B cell (primary cell): ENCODE measurements around the gene DNAJC10. TPM values are rescaled to one million over a fixed set of nuclear protein-coding genes. Genes with fewer than 3 reads are reported as not detected.
A peak's percentile ranks its signal among the peaks of the same experiment; 100 is the strongest.

Source experiments
- ATAC-seq: fragments of 200-7000 bp; cut with Tn5 transposase; one replicate; pipeline ENCODE4 v1.10.0; 2021; ENCODE audit warnings: low read depth, mild to moderate bottlenecking, moderate number of reproducible peaks, moderate library complexity
- CTCF ChIA-PET: fragments of 350-600 bp; sonication (Branson Sonifier 250); formaldehyde crosslinking; loops from one replicate; lab custom pipeline; 2021; ENCODE audit warnings: antibody characterized with exemption, inconsistent platforms; lab: Charles Lee
- POLR2A ChIA-PET: fragments of 350-600 bp; sonication (Branson Sonifier 250); formaldehyde crosslinking; loops from one replicate; lab custom pipeline; 2021; ENCODE audit warnings: antibody characterized with exemption; lab: Charles Lee
- DNase-seq: peaks from one replicate; pipeline ENCODE4 v3.0.0; 2013
- H2AFZ ChIP-seq: 2 replicates; pipeline ENCODE4 v1.6.1; 2012; ENCODE audit warnings: mild to moderate bottlenecking, low read depth, low read length; ENCODE audit not compliant: insufficient read depth, poor library complexity, severe bottlenecking
- H3K27ac ChIP-seq, 2 donors: 1 replicate in 1 of 2; 2 replicates in 1 of 2; pipeline ENCODE4 v1.5.1; 2012 to 2013; ENCODE audit warnings: low read length in 2 of 2, mild to moderate bottlenecking in 2 of 2, moderate library complexity in 1 of 2
- H3K27me3 ChIP-seq, 4 experiments: fragments of 200-600 bp in 1 of 4; sonication (generic) in 1 of 4; replicated peaks in 1 of 4; 1 replicate in 2 of 4; 2 replicates in 2 of 4; pipeline versions ENCODE4 v1.6.1 to v1.7.0; 2013 to 2016; ENCODE audit warnings: low read length in 3 of 4, mild to moderate bottlenecking in 2 of 4, mixed read lengths in 1 of 4, moderate library complexity in 1 of 4; ENCODE audit not compliant: insufficient read depth in 4 of 4, control insufficient read depth in 3 of 4; ENCODE audit errors: control extremely low read depth in 1 of 4
- H3K36me3 ChIP-seq, 2 experiments: replicated peaks in 1 of 2; 1 replicate in 1 of 2; 2 replicates in 1 of 2; pipeline versions ENCODE4 v1.6.1 to v1.7.1; 2013; ENCODE audit warnings: low read length in 1 of 2; ENCODE audit not compliant: insufficient read depth in 2 of 2, control insufficient read depth in 1 of 2; ENCODE audit errors: control extremely low read depth in 1 of 2, extremely low read depth in 1 of 2
- H3K4me1 ChIP-seq, 2 donors: fragments of 200-600 bp in 1 of 2; sonication (generic) in 1 of 2; 1 replicate in 1 of 2; 2 replicates in 1 of 2; pipeline versions ENCODE4 v1.5.1 to v1.6.1; 2013 to 2017; ENCODE audit warnings: low read length in 2 of 2; ENCODE audit not compliant: control insufficient read depth in 2 of 2, insufficient read depth in 2 of 2
- H3K4me2 ChIP-seq: replicated peaks from 2 replicates; pipeline ENCODE3; 2012; ENCODE audit warnings: mild to moderate bottlenecking, low read depth, low read length; ENCODE audit not compliant: poor library complexity, severe bottlenecking
- H3K4me3 ChIP-seq, 5 experiments: fragments of 200-600 bp in 1 of 5; sonication (generic) in 1 of 5; 1 replicate in 3 of 5; 2 replicates in 2 of 5; pipeline versions ENCODE4 v1.5.1 to v1.7.0; 2011 to 2016; ENCODE audit warnings: low read length in 4 of 5, mild to moderate bottlenecking in 4 of 5, low read depth in 2 of 5, control low read depth in 1 of 5, moderate library complexity in 1 of 5; ENCODE audit not compliant: insufficient read depth in 1 of 5; ENCODE audit errors: control extremely low read depth in 1 of 5, extremely low read depth in 1 of 5
- H3K79me2 ChIP-seq: fragments of 200-600 bp; sonication (generic); one replicate; pipeline ENCODE4 v1.6.0; 2016; ENCODE audit warnings: low read length; ENCODE audit not compliant: control insufficient read depth, insufficient read depth
- H3K9ac ChIP-seq: fragments of 200-600 bp; sonication (generic); 2 replicates; pipeline ENCODE4 v1.6.1; 2017; ENCODE audit warnings: mild to moderate bottlenecking, low read length, moderate library complexity
- H3K9me3 ChIP-seq, 3 donors: one replicate each; pipeline versions ENCODE4 v1.6.1 to v1.7.1; 2013; ENCODE audit warnings: low read length in 2 of 3; ENCODE audit not compliant: control insufficient read depth in 2 of 3, insufficient read depth in 1 of 3; ENCODE audit errors: control extremely low read depth in 1 of 3
- H4K20me1 ChIP-seq: 2 replicates; pipeline ENCODE4 v1.6.0; 2012; ENCODE audit warnings: mild to moderate bottlenecking, low read length; ENCODE audit not compliant: insufficient read depth, control insufficient read depth, poor library complexity, severe bottlenecking
- H3K27ac Mint-ChIP-seq: one replicate; pipeline ENCODE4 v1.8.0; 2021; ENCODE audit warnings: mixed read lengths
- H3K27me3 Mint-ChIP-seq: one replicate; pipeline ENCODE4 v1.8.0; 2021; ENCODE audit warnings: mixed read lengths
- H3K4me1 Mint-ChIP-seq: one replicate; pipeline ENCODE4 v1.8.0; 2021; ENCODE audit warnings: mixed read lengths
- H3K4me3 Mint-ChIP-seq: one replicate; pipeline ENCODE4 v1.8.0; 2021; ENCODE audit warnings: mixed read lengths
- H3K9me3 Mint-ChIP-seq: one replicate; pipeline ENCODE4 v1.8.0; 2022; ENCODE audit warnings: mixed read lengths; ENCODE audit not compliant: insufficient read depth
- EZH2 ChIP-seq: IDR thresholded peaks from 2 replicates; pipeline ENCODE4 v1.6.1; 2012; ENCODE audit warnings: borderline replicate concordance, low read depth, mild to moderate bottlenecking, moderate library complexity, low read length; ENCODE audit not compliant: insufficient read depth, poor library complexity, severe bottlenecking
- WGBS: methylation state at CpG from one replicate; pipeline ENCODE4 v1.1.5; 2013; ENCODE audit warnings: missing lambda C conversion rate; ENCODE audit not compliant: insufficient coverage; 5-methylcytosine and 5-hydroxymethylcytosine counted together
- intact Hi-C: fragments of 100-400 bp; cut with micrococcal nuclease; formaldehyde crosslinking; loops from one replicate; pipeline ENCODE4 v1.10.0; 2022
- polyA plus RNA-seq: library from polyadenylated mRNA; depleted of rRNA; stranded (reverse); fragments of >200 nt; gene quantifications from 2 replicates; pipeline ENCODE4 v1.2.3, GENCODE V29; 2012
- total RNA-seq, 2 donors: library from RNA; stranded (reverse); fragments of 120-200 nt in 1 of 2; gene quantifications; 1 replicate in 1 of 2; 2 replicates in 1 of 2; pipeline versions ENCODE4 v1.2.3 to v1.2.4, GENCODE V29; 2013 to 2022
- TF ChIP-seq, protein P1 (sequence below): fragments of 200-600 bp; IDR thresholded peaks from one replicate; pipeline ENCODE4 v1.8.0; 2022; ENCODE audit warnings: antibody characterized with exemption, mild to moderate bottlenecking

Gene DNAJC10
- total and polyA plus RNA-seq, 2 donors (not counting 1 experiment from before 2014, with no cell fraction given): 41.3 to 115 TPM

GRCh38 chr2:182784058-182784706 is 68.1 kb downstream of the DNAJC10 start:
- intact Hi-C loops: loop anchor here (10.0 kb wide), 1 partner anchor 201 kb away; no protein-coding TSS in a partner anchor
- CTCF ChIA-PET: interaction anchor here (0.9 kb wide), 1 partner anchor 11 kb away, joined by 4 read pairs; no protein-coding TSS in a partner anchor

GRCh38 chr2:182784777-182785176 is 68.7 kb downstream of the DNAJC10 start:
- TF ChIP-seq, protein P1, sequence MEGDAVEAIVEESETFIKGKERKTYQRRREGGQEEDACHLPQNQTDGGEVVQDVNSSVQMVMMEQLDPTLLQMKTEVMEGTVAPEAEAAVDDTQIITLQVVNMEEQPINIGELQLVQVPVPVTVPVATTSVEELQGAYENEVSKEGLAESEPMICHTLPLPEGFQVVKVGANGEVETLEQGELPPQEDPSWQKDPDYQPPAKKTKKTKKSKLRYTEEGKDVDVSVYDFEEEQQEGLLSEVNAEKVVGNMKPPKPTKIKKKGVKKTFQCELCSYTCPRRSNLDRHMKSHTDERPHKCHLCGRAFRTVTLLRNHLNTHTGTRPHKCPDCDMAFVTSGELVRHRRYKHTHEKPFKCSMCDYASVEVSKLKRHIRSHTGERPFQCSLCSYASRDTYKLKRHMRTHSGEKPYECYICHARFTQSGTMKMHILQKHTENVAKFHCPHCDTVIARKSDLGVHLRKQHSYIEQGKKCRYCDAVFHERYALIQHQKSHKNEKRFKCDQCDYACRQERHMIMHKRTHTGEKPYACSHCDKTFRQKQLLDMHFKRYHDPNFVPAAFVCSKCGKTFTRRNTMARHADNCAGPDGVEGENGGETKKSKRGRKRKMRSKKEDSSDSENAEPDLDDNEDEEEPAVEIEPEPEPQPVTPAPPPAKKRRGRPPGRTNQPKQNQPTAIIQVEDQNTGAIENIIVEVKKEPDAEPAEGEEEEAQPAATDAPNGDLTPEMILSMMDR: peak; percentile 21
- TF ChIP-seq EZH2: no peak
- Histone ChIP-seq H3K9ac (no peak overlapping the region), H4K20me1 (no peaks in the 10 kb centered on the region), H3K4me1 (no peaks in the 10 kb centered on the region), H2AFZ (no peak overlapping the region), H3K9me3 (peaks cover 0 to 3% (median 0%) of the 10 kb centered on the region in 3 donors), H3K4me3 (no peak overlapping the region), H3K36me3 (peaks cover 0 to 13% of the 10 kb centered on the region in 2 experiments), H3K79me2 (no peaks in the 10 kb centered on the region), H3K4me2 (no peak overlapping the region), H3K27ac (no peak overlapping the region), H3K27me3 (no peaks in the 10 kb centered on the region)
- Mint-ChIP-seq H3K27me3 (no peaks in the 10 kb centered on the region), H3K27ac (no peak overlapping the region), H3K4me1 (no peaks in the 10 kb centered on the region), H3K4me3 (no peak overlapping the region), H3K9me3 (no peaks in the 10 kb centered on the region)
- ChIA-PET POLR2A (no interaction called here), CTCF (interaction anchor here (0.9 to 1.3 kb wide), 2 partner anchors 11 to 195 kb away, joined by 3 to 4 read pairs; no protein-coding TSS in a partner anchor)
- intact Hi-C loops: loop anchor here (10.0 kb wide), 1 partner anchor 200 kb away; no protein-coding TSS in a partner anchor
- no CpG with 5 or more reads among the region's 1 CpG for WGBS
- DNase-seq: no peak
- no peak for ATAC-seq

More at GRCh38 chr2:182784058-182784706, 68.1 kb downstream of the DNAJC10 start:
- H4K20me1 ChIP-seq: no peaks in the 10 kb centered on the region
- no peaks in the 10 kb centered on the region for H3K4me1 Mint-ChIP-seq
- peaks cover 0 to 3% (median 1%) of the 10 kb centered on the region in 3 donors for H3K9me3 ChIP-seq
- no peak overlapping the region for H3K27ac Mint-ChIP-seq
- no peaks in the 10 kb centered on the region for H3K79me2 ChIP-seq
- WGBS: no CpG with 5 or more reads among the region's 4 CpGs
- H3K4me3 Mint-ChIP-seq: no peak overlapping the region
- H3K27me3 ChIP-seq: no peaks in the 10 kb centered on the region
- no peak overlapping the region for H3K4me3 ChIP-seq
- POLR2A ChIA-PET: no interaction called here
- H3K4me1 ChIP-seq: no peaks in the 10 kb centered on the region
- H3K36me3 ChIP-seq: peaks cover 3 to 15% of the 10 kb centered on the region in 2 experiments
- no peak overlapping the region for H2AFZ ChIP-seq
- ATAC-seq (no peak), DNase-seq (no peak)
- TF ChIP-seq EZH2: no peak
- TF ChIP-seq, protein P1: no peak
- H3K4me2 ChIP-seq: no peak overlapping the region
- no peaks in the 10 kb centered on the region for H3K9me3 Mint-ChIP-seq
- H3K9ac ChIP-seq: no peak overlapping the region
- H3K27ac ChIP-seq: no peak overlapping the region
- no peaks in the 10 kb centered on the region for H3K27me3 Mint-ChIP-seq
